Stimulated activated CD4-positive, alpha-beta T cell treated with anti-CD3 and anti-CD28 coated beads, Interleukin-15, amount 100 ng/mL, for 48 hours (primary cell): Measurements from ENCODE around the gene SEPTIN3.

ENCODE experiments used
- DNase-seq, 2 donors: peaks; one replicate each; pipeline ENCODE4 v3.0.0-alpha.2; 2020; ENCODE audit warnings: low read depth in 2 of 2

SEPTIN3 gene

GRCh38 chr22:42016111-42016510, 46.9 kb downstream of the SEPTIN3 start:
- DNase-seq, result no peak

- no peak for DNase-seq
Measured at GRCh38 chr22:42018224-42018623, 49.0 kb downstream of the SEPTIN3 start.
